GM21390 (cell line): ENCODE results near the gene TMEM50A.
"Not testable (repeated sequence)": the region's sequence is repeated elsewhere in the genome, so short reads cannot be mapped to it uniquely, and the experiment has no call there.

Experiments used
- ATAC-seq: cut with Tn5 transposase; IDR thresholded peaks from one replicate; pipeline ENCODE4 v1.9.1; 2021; ENCODE audit not compliant: unreplicated experiment

The TMEM50A gene

GRCh38 chr1:25329950-25330349 is 8.2 kb upstream of the TMEM50A start:
- not testable (repeated sequence) for ATAC-seq

GRCh38 chr1:25336922-25337354 is 1.2 kb upstream of the TMEM50A start:
- peak; percentile 28 for ATAC-seq

GRCh38 chr1:25337483-25338187 is 499 bp upstream of the TMEM50A start:
- ATAC-seq: peak; percentile 40

- ATAC-seq: no peak
Observed at GRCh38 chr1:25338986-25339385, 852 bp downstream of the TMEM50A start.

- ATAC-seq: no peak
Observed at GRCh38 chr1:25341746-25342145, 3.6 kb downstream of the TMEM50A start.

GRCh38 chr1:25342846-25343245 is 4.7 kb downstream of the TMEM50A start:
- no peak for ATAC-seq

GRCh38 chr1:25343872-25344271 is 5.7 kb downstream of the TMEM50A start:
- ATAC-seq: no peak

- no peak for ATAC-seq
Observed at GRCh38 chr1:25347556-25347955, 9.4 kb downstream of the TMEM50A start.

GRCh38 chr1:25349606-25350005 is 11.5 kb downstream of the TMEM50A start:
- no peak for ATAC-seq

GRCh38 chr1:25355841-25356395 is 17.8 kb downstream of the TMEM50A start:
- no peak for ATAC-seq

GRCh38 chr1:25356441-25356840 is 18.3 kb downstream of the TMEM50A start:
- ATAC-seq: no peak

- no peak for ATAC-seq
Observed at GRCh38 chr1:25356848-25357247, 18.7 kb downstream of the TMEM50A start.

GRCh38 chr1:25360596-25361581 is 22.8 kb downstream of the TMEM50A start:
- no peak for ATAC-seq

GRCh38 chr1:25361901-25362300 is 23.8 kb downstream of the TMEM50A start:
- ATAC-seq: no peak

- ATAC-seq: not testable (repeated sequence)
Observed at GRCh38 chr1:25362634-25363559, 24.8 kb downstream of the TMEM50A start.

- ATAC-seq: no peak
Observed at GRCh38 chr1:25369241-25369640, 31.1 kb downstream of the TMEM50A start.

GRCh38 chr1:25369691-25370271 is 31.6 kb downstream of the TMEM50A start:
- not testable (repeated sequence) for ATAC-seq

GRCh38 chr1:25371757-25372156 is 33.6 kb downstream of the TMEM50A start:
- not testable (repeated sequence) for ATAC-seq

GRCh38 chr1:25378367-25378766 is 40.2 kb downstream of the TMEM50A start:
- not testable (repeated sequence) for ATAC-seq

- ATAC-seq: not testable (repeated sequence)
Observed at GRCh38 chr1:25382543-25382942, 44.4 kb downstream of the TMEM50A start.
